Measurements from ENCODE around the gene NDUFV1. TPM values are rescaled to one million over a fixed set of nuclear protein-coding genes. Genes with fewer than 3 reads are reported as not detected.

The NDUFV1 gene
- total RNA-seq, 1 experiment from 2014 or later = 216 TPM

- BruUV-seq (replicated peaks) = no TSS peak
- peaks cover 10% of the 10 kb centered on the region for H3K4me1 Mint-ChIP-seq (ENCODE audit: low read depth, unreplicated experiment)
- peak overlapping the region; percentile 86 for H3K4me3 Mint-ChIP-seq (ENCODE audit: low read depth, unreplicated experiment)
- no peak overlapping the region for H3K27ac Mint-ChIP-seq (ENCODE audit: unreplicated experiment)
- H3K27me3 Mint-ChIP-seq (ENCODE audit: unreplicated experiment) = peaks cover 18% of the 10 kb centered on the region
- TF ChIP-seq CTCF (IDR thresholded peaks at IDR 0.05; ENCODE audit: unreplicated experiment) = no peak
- peaks cover 3% of the 10 kb centered on the region for H3K9me3 Mint-ChIP-seq (ENCODE audit: low read depth, unreplicated experiment)
- intact Hi-C loops (cut with micrococcal nuclease; ENCODE audit: unreplicated experiment) = no loop called here
- no peak for DNase-seq
- H3K36me3 Mint-ChIP-seq (ENCODE audit: insufficient read depth, unreplicated experiment) = peaks cover 40% of the 10 kb centered on the region
- CTCF ChIA-PET = no interaction called here
Measured at GRCh38 chr11:67605231-67606011, 1.3 kb upstream of the NDUFV1 start.

DNA sequence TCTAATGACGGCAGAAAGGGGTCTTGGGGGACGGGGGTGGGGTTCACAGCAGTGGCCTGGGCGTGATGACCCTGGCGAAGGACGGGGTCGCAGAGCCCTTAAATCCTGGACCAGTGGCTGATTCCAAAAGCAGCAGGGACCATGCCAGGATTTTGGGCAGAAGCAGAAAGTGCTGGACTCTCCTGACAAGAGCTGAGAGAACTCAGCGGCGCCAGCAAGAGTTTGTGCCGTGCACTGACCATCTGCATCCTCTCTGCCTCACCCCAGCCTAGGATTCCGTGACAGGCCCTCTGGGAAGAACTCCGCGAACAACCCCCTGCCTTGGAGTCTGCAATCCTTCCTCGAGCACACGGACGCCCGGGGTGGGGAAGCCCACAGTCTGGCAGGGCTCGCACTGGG lies 644 bp upstream of the NDUFV1 start:
- Mint-ChIP-seq H3K9me3 (ENCODE audit: low read depth, unreplicated experiment) (peaks cover 3% of the 10 kb centered on the region), H3K27ac (ENCODE audit: unreplicated experiment) (peak overlapping the region; percentile 21), H3K27me3 (ENCODE audit: unreplicated experiment) (peaks cover 12% of the 10 kb centered on the region)

DNA sequence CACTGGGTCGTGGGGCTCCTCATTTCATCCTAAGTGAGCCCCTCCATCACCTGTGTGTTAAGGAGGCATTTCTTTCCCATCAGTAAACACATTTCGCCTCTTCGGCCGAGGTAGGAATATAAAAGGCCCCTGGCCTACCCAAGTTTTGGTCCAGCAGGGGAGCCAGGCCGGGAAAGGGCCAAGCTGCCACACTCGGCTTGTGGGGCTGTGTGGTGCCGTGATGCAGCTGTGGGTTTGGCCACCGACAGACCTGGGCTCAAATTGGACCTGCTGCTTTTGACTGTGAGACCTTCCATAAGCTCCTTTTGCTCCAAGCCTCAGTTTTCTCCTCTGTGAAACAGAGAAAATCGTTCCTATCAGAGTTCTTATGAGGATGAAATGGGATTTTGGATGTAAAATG lies 771 bp downstream of the NDUFV1 start:
- H3K4me1 Mint-ChIP-seq (ENCODE audit: low read depth, unreplicated experiment) = peaks cover 10% of the 10 kb centered on the region
- CTCF ChIA-PET = no interaction called here
- no TSS peak for BruUV-seq (replicated peaks)
- no peak for DNase-seq
- TF ChIP-seq CTCF (IDR thresholded peaks at IDR 0.05; ENCODE audit: unreplicated experiment) = no peak
- peak overlapping the region; percentile 48 for H3K27ac Mint-ChIP-seq (ENCODE audit: unreplicated experiment)
- H3K27me3 Mint-ChIP-seq (ENCODE audit: unreplicated experiment) = peaks cover 8% of the 10 kb centered on the region
- H3K36me3 Mint-ChIP-seq (ENCODE audit: insufficient read depth, unreplicated experiment) = peaks cover 43% of the 10 kb centered on the region
- H3K9me3 Mint-ChIP-seq (ENCODE audit: low read depth, unreplicated experiment) = peaks cover 3% of the 10 kb centered on the region
- intact Hi-C loops (cut with micrococcal nuclease; ENCODE audit: unreplicated experiment) = no loop called here
- H3K4me3 Mint-ChIP-seq (ENCODE audit: low read depth, unreplicated experiment) = peak overlapping the region; percentile 86

More for the DNA sequence above, 644 bp upstream of the NDUFV1 start:
- Mint-ChIP-seq H3K4me1 (ENCODE audit: low read depth, unreplicated experiment) (peaks cover 10% of the 10 kb centered on the region), H3K4me3 (ENCODE audit: low read depth, unreplicated experiment) (peak overlapping the region; percentile 86), H3K36me3 (ENCODE audit: insufficient read depth, unreplicated experiment) (peaks cover 40% of the 10 kb centered on the region)
- BruUV-seq (replicated peaks) = no TSS peak
- DNase-seq = no peak
- no peak for TF ChIP-seq CTCF (IDR thresholded peaks at IDR 0.05; ENCODE audit: unreplicated experiment)
- CTCF ChIA-PET = no interaction called here
- intact Hi-C loops (cut with micrococcal nuclease; ENCODE audit: unreplicated experiment) = no loop called here

DNA sequence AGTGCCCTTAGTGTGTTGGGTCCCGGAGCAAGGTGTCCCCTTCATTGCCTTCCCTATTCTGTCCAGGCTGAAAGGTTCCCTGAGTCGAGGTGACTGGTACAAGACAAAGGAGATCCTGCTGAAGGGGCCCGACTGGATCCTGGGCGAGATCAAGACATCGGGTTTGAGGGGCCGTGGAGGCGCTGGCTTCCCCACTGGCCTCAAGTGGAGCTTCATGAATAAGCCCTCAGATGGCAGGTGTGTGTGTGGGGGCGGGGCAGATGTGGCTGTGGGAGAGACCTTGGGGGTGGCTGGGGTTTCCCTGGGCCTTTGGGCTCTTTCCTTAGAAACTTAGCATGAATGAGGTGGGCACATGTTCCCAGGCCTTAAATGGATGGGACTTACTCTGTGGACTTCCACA lies 1.8 kb downstream of the NDUFV1 start:
- Mint-ChIP-seq H3K9me3 (ENCODE audit: low read depth, unreplicated experiment) (no peaks in the 10 kb centered on the region), H3K36me3 (ENCODE audit: insufficient read depth, unreplicated experiment) (peaks cover 46% of the 10 kb centered on the region), H3K27me3 (ENCODE audit: unreplicated experiment) (no peaks in the 10 kb centered on the region), H3K4me1 (ENCODE audit: low read depth, unreplicated experiment) (peaks cover 10% of the 10 kb centered on the region), H3K27ac (ENCODE audit: unreplicated experiment) (no peak overlapping the region), H3K4me3 (ENCODE audit: low read depth, unreplicated experiment) (no peak overlapping the region)
- intact Hi-C loops (cut with micrococcal nuclease; ENCODE audit: unreplicated experiment) = no loop called here
- no TSS peak for BruUV-seq (replicated peaks)
- no peak for DNase-seq
- CTCF ChIA-PET = no interaction called here
- TF ChIP-seq CTCF (IDR thresholded peaks at IDR 0.05; ENCODE audit: unreplicated experiment) = no peak

Data from Calu3 (cell line).